GM23338 (cell line): Measurements from ENCODE around the gene FAM209B. TPM values are rescaled to one million over a fixed set of nuclear protein-coding genes. Genes with fewer than 3 reads are reported as not detected.

Experiments
- ATAC-seq: fragments of 200-7000 bp; cut with Tn5 transposase; 3 replicates; pipeline ENCODE4 v1.9.1; 2020
- DNase-seq: peaks from one replicate; pipeline ENCODE4 v3.0.0-alpha.2; 2015; ENCODE audit warnings: low spot score
- H2AFZ ChIP-seq: fragments of 200-600 bp; sonication (generic); 2 replicates; pipeline ENCODE4 v1.8.0; 2016; ENCODE audit warnings: antibody characterized with exemption, mild to moderate bottlenecking, moderate library complexity
- H3F3A ChIP-seq: fragments of 200-600 bp; sonication (generic); replicated peaks from 2 replicates; pipeline ENCODE4 v1.8.0; 2017; ENCODE audit warnings: antibody characterized with exemption, mixed run types, low read depth
- H3K27ac ChIP-seq: fragments of 200-600 bp; sonication (generic); 2 replicates; pipeline ENCODE4 v1.6.1; 2016; ENCODE audit warnings: low read depth
- H3K27me3 ChIP-seq: fragments of 200-600 bp; sonication (generic); 2 replicates; pipeline ENCODE4 v1.8.0; 2016; ENCODE audit warnings: mild to moderate bottlenecking, mixed run types, moderate library complexity; ENCODE audit not compliant: insufficient read depth
- H3K36me3 ChIP-seq: fragments of 200-600 bp; sonication (generic); 2 replicates; pipeline ENCODE4 v1.8.0; 2016; ENCODE audit warnings: mild to moderate bottlenecking; ENCODE audit not compliant: insufficient read depth
- H3K4me1 ChIP-seq: fragments of 200-600 bp; sonication (generic); 2 replicates; pipeline ENCODE4 v1.8.0; 2016; ENCODE audit warnings: mild to moderate bottlenecking, moderate library complexity; ENCODE audit not compliant: insufficient read depth
- H3K4me2 ChIP-seq: fragments of 200-600 bp; sonication (generic); 2 replicates; pipeline ENCODE4 v1.7.1; 2017; ENCODE audit warnings: mixed run types
- H3K4me3 ChIP-seq: fragments of 200-600 bp; sonication (generic); 2 replicates; pipeline ENCODE4 v1.6.1; 2016; ENCODE audit warnings: mixed run types
- H3K79me2 ChIP-seq: fragments of 200-600 bp; sonication (generic); replicated peaks from 2 replicates; pipeline ENCODE4 v1.8.0; 2017; ENCODE audit warnings: mild to moderate bottlenecking; ENCODE audit not compliant: insufficient read depth
- H3K9me2 ChIP-seq: fragments of 200-600 bp; sonication (generic); 2 replicates; pipeline ENCODE4 v1.8.0; 2017; ENCODE audit not compliant: insufficient read depth
- H4K20me1 ChIP-seq: fragments of 200-600 bp; sonication (generic); replicated peaks from 2 replicates; pipeline ENCODE4 v1.8.0; 2017; ENCODE audit warnings: mild to moderate bottlenecking; ENCODE audit not compliant: insufficient read depth
- H3K27ac Mint-ChIP-seq: 2 replicates; pipeline ENCODE4 v1.8.0; 2020; ENCODE audit warnings: inconsistent platforms, mild to moderate bottlenecking, moderate library complexity, mixed read lengths
- H3K27me3 Mint-ChIP-seq: 3 replicates; pipeline ENCODE4 v1.8.0; 2022; ENCODE audit warnings: low read depth, mild to moderate bottlenecking, moderate library complexity, mixed read lengths, inconsistent platforms; ENCODE audit not compliant: insufficient read depth, poor library complexity
- H3K36me3 Mint-ChIP-seq: 3 replicates; pipeline ENCODE4 v1.8.0; 2021; ENCODE audit warnings: low read depth, mild to moderate bottlenecking, inconsistent platforms, moderate library complexity, mixed read lengths
- H3K4me1 Mint-ChIP-seq: 3 replicates; pipeline ENCODE4 v1.8.0; 2020; ENCODE audit warnings: mild to moderate bottlenecking, inconsistent platforms, mixed read lengths
- H3K4me3 Mint-ChIP-seq: 3 replicates; pipeline ENCODE4 v1.8.0; 2021; ENCODE audit warnings: moderate library complexity, mild to moderate bottlenecking, inconsistent platforms, mixed read lengths
- H3K9me3 Mint-ChIP-seq: 3 replicates; pipeline ENCODE4 v1.8.0; 2020; ENCODE audit warnings: moderate library complexity, mild to moderate bottlenecking, inconsistent platforms, mixed read lengths
- CREB1 ChIP-seq: fragments of 250-450 bp; sonication (Bioruptor Pico); IDR thresholded peaks from 2 replicates; pipeline ENCODE4 v1.5.0; 2020; ENCODE audit warnings: low read depth, mild to moderate bottlenecking, moderate library complexity
- ETS1 ChIP-seq: IDR thresholded peaks from 2 replicates; pipeline ENCODE4 v1.6.1; 2016; ENCODE audit warnings: antibody characterized with exemption
- EZH2 ChIP-seq: fragments of 200-600 bp; sonication (generic); IDR thresholded peaks from one replicate; pipeline ENCODE4 v1.8.0; 2017; ENCODE audit warnings: antibody characterized with exemption, mild to moderate bottlenecking, low read depth; ENCODE audit not compliant: unreplicated experiment
- JUNB ChIP-seq: IDR thresholded peaks from one replicate; pipeline ENCODE4 v1.6.1; 2016; ENCODE audit warnings: antibody characterized with exemption; ENCODE audit not compliant: unreplicated experiment
- POLR2AphosphoS5 ChIP-seq: IDR thresholded peaks from 2 replicates; pipeline ENCODE4 v1.6.1; 2016; ENCODE audit warnings: antibody characterized with exemption, low read depth
- REST ChIP-seq: IDR thresholded peaks from one replicate; pipeline ENCODE4 v1.6.1; 2018; ENCODE audit warnings: antibody characterized with exemption; ENCODE audit not compliant: unreplicated experiment
- ZNF114 ChIP-seq: fragments of 250-450 bp; sonication (Bioruptor Pico); IDR thresholded peaks from 2 replicates; pipeline ENCODE4 v1.5.0; 2020; ENCODE audit warnings: mild to moderate bottlenecking, moderate library complexity
- ZNF462 ChIP-seq: fragments of 250-450 bp; sonication (Bioruptor Pico); IDR thresholded peaks from 2 replicates; pipeline ENCODE4 v1.5.0; 2020; ENCODE audit warnings: mild to moderate bottlenecking, moderate library complexity
- polyA plus RNA-seq: library from polyadenylated mRNA; unstranded; fragments of >200 nt; fragmentation: Nextera tagmentation; extraction: Ambion mirVana; gene quantifications from 2 replicates; pipeline ENCODE4 v1.2.1, GENCODE V29; 2016
- total RNA-seq: library from RNA; depleted of rRNA; stranded (reverse); fragments of >200 nt; shearing (Covaris generic); gene quantifications from 2 replicates; pipeline ENCODE4 v1.2.3, GENCODE V29; 2014

The FAM209B gene
- total and polyA plus RNA-seq, 2 experiments from 2014 or later: 1.1 TPM; not detected in 1

- TF ChIP-seq REST (no peak), CREB1 (CRISPR knock-in tag) (no peak), JUNB (no peak), EZH2 (no peak)
Observed at GRCh38 chr20:56540415-56540814, 7.4 kb downstream of the FAM209B start (continued).

GRCh38 chr20:56542489-56543030 lies 9.5 kb downstream of the FAM209B start:
- Histone ChIP-seq H3K27ac (no peak overlapping the region), H3K79me2 (no peaks in the 10 kb centered on the region), H2AFZ (no peak overlapping the region), H3K27me3 (no peaks in the 10 kb centered on the region), H4K20me1 (no peaks in the 10 kb centered on the region), H3K4me2 (no peak overlapping the region), H3K4me1 (no peaks in the 10 kb centered on the region), H3K36me3 (no peaks in the 10 kb centered on the region), H3K9me2 (no peaks in the 10 kb centered on the region), H3K4me3 (no peak overlapping the region), H3F3A (no peaks in the 10 kb centered on the region)
- Mint-ChIP-seq H3K4me3 (no peak overlapping the region), H3K4me1 (no peaks in the 10 kb centered on the region), H3K27ac (no peak overlapping the region), H3K27me3 (no peaks in the 10 kb centered on the region), H3K9me3 (no peaks in the 10 kb centered on the region), H3K36me3 (no peaks in the 10 kb centered on the region)
- ATAC-seq (no peak), DNase-seq (no peak)
- TF ChIP-seq POLR2AphosphoS5 (no peak), REST (no peak), ZNF114 (CRISPR knock-in tag) (no peak), ETS1 (no peak), ZNF462 (CRISPR knock-in tag) (no peak)
